ENCODE results near the gene FYCO1. TPM values are rescaled to one million over a fixed set of nuclear protein-coding genes. Genes with fewer than 3 reads are reported as not detected.

FYCO1 gene
- total and polyA plus RNA-seq, 2 experiments from 2014 or later, result 6.2 to 13.4 TPM

DNA sequence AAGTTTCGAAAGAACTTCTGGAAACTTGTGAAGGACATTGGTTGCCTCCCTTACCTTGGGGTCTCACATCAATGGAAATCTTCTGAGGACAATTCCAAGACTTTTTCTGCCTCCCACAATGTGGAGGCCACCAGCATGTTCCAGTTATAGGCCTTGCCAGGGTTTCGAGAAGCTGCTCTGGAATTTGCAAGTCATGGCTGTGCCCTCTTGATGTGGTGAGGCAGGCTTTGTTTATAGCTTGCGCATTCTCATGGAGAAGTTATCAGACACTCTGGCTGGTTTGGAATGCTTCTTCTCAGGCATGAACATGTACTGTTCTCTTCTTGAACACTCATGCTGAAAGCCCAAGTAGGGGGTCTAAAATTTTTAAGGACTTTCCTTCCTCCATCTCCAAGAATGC, 48.3 kb downstream of the FYCO1 start:
- Histone ChIP-seq H3K27ac (no peak overlapping the region), H3K27me3 (replicated peaks; ENCODE audit: insufficient read depth) (no peaks in the 10 kb centered on the region), H3K4me2 (ENCODE audit: unreplicated experiment) (no peak overlapping the region), H3K9ac (no peak overlapping the region), H2AFZ (no peak overlapping the region), H3K9me2 (ENCODE audit: insufficient read depth) (no peaks in the 10 kb centered on the region), H4K20me1 (ENCODE audit: insufficient read depth) (no peaks in the 10 kb centered on the region), H3F3A (ENCODE audit: insufficient read depth) (peaks cover 15% of the 10 kb centered on the region), H3K79me2 (ENCODE audit: insufficient read depth) (no peaks in the 10 kb centered on the region), H3K4me3 (no peak overlapping the region), H3K9me3 (ENCODE audit: low read depth) (no peaks in the 10 kb centered on the region), H3K36me3 (ENCODE audit: low read depth) (no peaks in the 10 kb centered on the region), H3K4me1 (ENCODE audit: insufficient read depth) (peaks cover 21% of the 10 kb centered on the region)
- DNase-seq, result peak; percentile 36
- in situ Hi-C loops (cut with MboI), result loop anchor here (25.0 kb wide), 1 partner anchor 415 kb away; the partner anchor contains the start of genes CCR2 and CCR5
- 95 to 100% methylated on average over 3 of the region's 3 CpGs for WGBS, 2 experiments (ENCODE audit: low coverage in 1 of 2, low lambda C conversion rate in 2 of 2, missing lambda C conversion rate in 2 of 2)
- TF ChIP-seq EZH2 (IDR thresholded peaks at IDR 0.05; ENCODE audit: insufficient read depth, poor library complexity, severe bottlenecking), result no peak
- no peak for TF ChIP-seq EZH2phosphoT487 (IDR thresholded peaks at IDR 0.05; ENCODE audit: insufficient read depth, low read depth)

- Histone ChIP-seq H3K27ac (no peak overlapping the region), H3K9me2 (ENCODE audit: insufficient read depth) (no peaks in the 10 kb centered on the region), H3K4me2 (ENCODE audit: unreplicated experiment) (no peak overlapping the region), H3K4me3 (no peak overlapping the region), H3F3A (ENCODE audit: insufficient read depth) (peaks cover 15% of the 10 kb centered on the region), H3K27me3 (replicated peaks; ENCODE audit: insufficient read depth) (no peaks in the 10 kb centered on the region), H3K9me3 (ENCODE audit: low read depth) (no peaks in the 10 kb centered on the region), H3K4me1 (ENCODE audit: insufficient read depth) (peaks cover 21% of the 10 kb centered on the region), H3K79me2 (ENCODE audit: insufficient read depth) (no peaks in the 10 kb centered on the region), H3K36me3 (ENCODE audit: low read depth) (no peaks in the 10 kb centered on the region), H2AFZ (no peak overlapping the region), H4K20me1 (ENCODE audit: insufficient read depth) (no peaks in the 10 kb centered on the region), H3K9ac (no peak overlapping the region)
- in situ Hi-C loops (cut with MboI), result loop anchor here (25.0 kb wide), 1 partner anchor 415 kb away; the partner anchor contains the start of genes CCR2 and CCR5
- 95 to 98% methylated on average over 3 of the region's 3 CpGs for WGBS, 2 experiments (ENCODE audit: low coverage in 1 of 2, low lambda C conversion rate in 2 of 2, missing lambda C conversion rate in 2 of 2)
- TF ChIP-seq EZH2phosphoT487 (IDR thresholded peaks at IDR 0.05; ENCODE audit: insufficient read depth, low read depth), result no peak
- no peak for TF ChIP-seq EZH2 (IDR thresholded peaks at IDR 0.05; ENCODE audit: insufficient read depth, poor library complexity, severe bottlenecking)
- DNase-seq, result no peak
Observed at GRCh38 chr3:45946875-45947274, 48.7 kb downstream of the FYCO1 start.

GRCh38 chr3:45946307-45946706, 49.3 kb downstream of the FYCO1 start:
- H3K36me3 ChIP-seq (ENCODE audit: low read depth), result no peaks in the 10 kb centered on the region
- no peaks in the 10 kb centered on the region for H3K79me2 ChIP-seq (ENCODE audit: insufficient read depth)
- H4K20me1 ChIP-seq (ENCODE audit: insufficient read depth), result no peaks in the 10 kb centered on the region
- H2AFZ ChIP-seq, result no peak overlapping the region
- H3K27ac ChIP-seq, result no peak overlapping the region
- no peak overlapping the region for H3K4me3 ChIP-seq
- 100% methylated on average over 1 of the region's 1 CpG for WGBS, 2 experiments (ENCODE audit: low coverage in 1 of 2, low lambda C conversion rate in 2 of 2, missing lambda C conversion rate in 2 of 2)
- H3K27me3 ChIP-seq (replicated peaks; ENCODE audit: insufficient read depth), result no peaks in the 10 kb centered on the region
- H3F3A ChIP-seq (ENCODE audit: insufficient read depth), result peaks cover 15% of the 10 kb centered on the region
- H3K9me3 ChIP-seq (ENCODE audit: low read depth), result no peaks in the 10 kb centered on the region
- H3K4me1 ChIP-seq (ENCODE audit: insufficient read depth), result peaks cover 21% of the 10 kb centered on the region
- H3K9ac ChIP-seq, result no peak overlapping the region
- no peaks in the 10 kb centered on the region for H3K9me2 ChIP-seq (ENCODE audit: insufficient read depth)
- no peak overlapping the region for H3K4me2 ChIP-seq (ENCODE audit: unreplicated experiment)
- in situ Hi-C loops (cut with MboI), result loop anchor here (25.0 kb wide), 1 partner anchor 416 kb away; the partner anchor contains the start of genes CCR2 and CCR5
- DNase-seq, result peak; percentile 45
- TF ChIP-seq EZH2phosphoT487 (IDR thresholded peaks at IDR 0.05; ENCODE audit: insufficient read depth, low read depth), result no peak
- TF ChIP-seq EZH2 (IDR thresholded peaks at IDR 0.05; ENCODE audit: insufficient read depth, poor library complexity, severe bottlenecking), result no peak

GRCh38 chr3:45944830-45945620, 50.6 kb downstream of the FYCO1 start:
- no peaks in the 10 kb centered on the region for H3K9me2 ChIP-seq (ENCODE audit: insufficient read depth)
- H3F3A ChIP-seq (ENCODE audit: insufficient read depth), result peaks cover 15% of the 10 kb centered on the region
- peaks cover 21% of the 10 kb centered on the region for H3K4me1 ChIP-seq (ENCODE audit: insufficient read depth)
- no peak for TF ChIP-seq EZH2phosphoT487 (IDR thresholded peaks at IDR 0.05; ENCODE audit: insufficient read depth, low read depth)
- TF ChIP-seq EZH2 (IDR thresholded peaks at IDR 0.05; ENCODE audit: insufficient read depth, poor library complexity, severe bottlenecking), result no peak
- H4K20me1 ChIP-seq (ENCODE audit: insufficient read depth), result no peaks in the 10 kb centered on the region
- DNase-seq, result no peak
- 95 to 98% methylated on average over 5 of the region's 5 CpGs for WGBS, 2 experiments (ENCODE audit: low coverage in 1 of 2, low lambda C conversion rate in 2 of 2, missing lambda C conversion rate in 2 of 2)
- H2AFZ ChIP-seq, result no peak overlapping the region
- no peak overlapping the region for H3K4me3 ChIP-seq
- no peaks in the 10 kb centered on the region for H3K27me3 ChIP-seq (replicated peaks; ENCODE audit: insufficient read depth)
- H3K4me2 ChIP-seq (ENCODE audit: unreplicated experiment), result no peak overlapping the region
- H3K36me3 ChIP-seq (ENCODE audit: low read depth), result no peaks in the 10 kb centered on the region
- in situ Hi-C loops (cut with MboI), result loop anchor here (5.0 to 25.0 kb wide), 2 partner anchors 117 to 417 kb away; partner anchors contain the start of genes CCR2 and CCR5
- no peak overlapping the region for H3K9ac ChIP-seq
- no peaks in the 10 kb centered on the region for H3K9me3 ChIP-seq (ENCODE audit: low read depth)
- no peaks in the 10 kb centered on the region for H3K79me2 ChIP-seq (ENCODE audit: insufficient read depth)
- no peak overlapping the region for H3K27ac ChIP-seq
